Measurements from ENCODE around the gene REV3L. TPM values are rescaled to one million over a fixed set of nuclear protein-coding genes. Genes with fewer than 3 reads are reported as not detected.

REV3L gene
- total and polyA plus RNA-seq, 2 of the 8 experiments (the other 6 are each of a cell fraction or from before 2014, with no cell fraction given) = 2.1 to 6.6 TPM

DNA sequence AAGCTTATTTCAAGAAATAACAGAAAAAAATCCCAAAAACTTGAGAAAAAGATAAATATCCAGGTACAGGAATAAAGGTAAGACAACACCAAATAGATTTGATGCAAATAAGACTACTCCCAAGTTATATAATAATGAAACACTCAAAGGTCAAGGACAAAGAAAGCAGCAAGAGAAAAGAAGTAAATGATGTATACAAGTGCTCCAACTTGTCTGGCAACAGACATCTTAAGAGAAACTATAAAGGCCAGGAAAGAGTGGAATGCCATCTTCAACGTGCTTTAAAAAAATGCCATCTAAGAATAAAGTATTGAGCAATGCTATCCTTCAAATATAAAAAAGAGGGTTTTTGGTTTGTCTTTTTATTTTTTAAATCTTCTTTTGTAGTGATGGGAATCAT, 54.2 kb downstream of the REV3L start:
- Histone ChIP-seq H3K36me3 (ENCODE audit: control insufficient read depth in 2 of 4, insufficient read depth in 4 of 4, low read length in 3 of 4) (no peaks in the 10 kb centered on the region), H2BK15ac (ENCODE audit: low read length) (no peak overlapping the region), H4K5ac (ENCODE audit: insufficient read length, low read depth, low read length) (no peak overlapping the region), H2BK5ac (ENCODE audit: low read depth, low read length) (no peak overlapping the region), H4K20me1 (replicated peaks in 1 of 2; ENCODE audit: control insufficient read depth in 1 of 2, insufficient read depth in 2 of 2, low read length in 2 of 2) (no peaks in the 10 kb centered on the region), H3K23me2 (ENCODE audit: low read depth, low read length) (no peaks in the 10 kb centered on the region), H2BK120ac (replicated peaks; ENCODE audit: low read depth, low read length) (no peak overlapping the region), H3K9ac (replicated peaks in 1 of 4; ENCODE audit: extremely low read depth in 1 of 4, low read depth in 3 of 4, low read length in 3 of 4) (no peak overlapping the region), H3K27ac (ENCODE audit: low read depth, low read length) (no peak overlapping the region), H2BK12ac (ENCODE audit: low read depth, low read length) (no peak overlapping the region), H3K79me2 (ENCODE audit: control insufficient read depth in 1 of 2, insufficient read depth in 2 of 2, low read length in 2 of 2) (peaks cover 0 to under 1% of the 10 kb centered on the region in 2 experiments; a peak in 1 of 4 replicates), H3K14ac (ENCODE audit: insufficient read length) (no peak overlapping the region), H2AK5ac (ENCODE audit: low read depth, low read length) (no peak overlapping the region), H4K91ac (replicated peaks; ENCODE audit: insufficient read length, low read length) (no peak overlapping the region), H3K4me3 (ENCODE audit: extremely low read depth in 1 of 4, insufficient read depth in 2 of 4, low read depth in 3 of 4, low read length in 4 of 4) (no peak overlapping the region), H3K4ac (replicated peaks; ENCODE audit: insufficient read length, low read depth, low read length) (no peak overlapping the region), H3K18ac (ENCODE audit: extremely low read depth, low read length) (no peak overlapping the region), H2BK20ac (ENCODE audit: low read length) (no peak overlapping the region), H3K9me3 (ENCODE audit: insufficient read depth in 2 of 2, low read depth in 1 of 2, low read length in 1 of 2) (no peaks in the 10 kb centered on the region), H3K4me1 (replicated peaks in 1 of 4; ENCODE audit: control insufficient read depth in 3 of 4, insufficient read depth in 4 of 4, low read length in 3 of 4) (no peaks in the 10 kb centered on the region), H3K79me1 (ENCODE audit: low read depth, low read length) (no peaks in the 10 kb centered on the region; the same call in 1 of the 2 replicates), H2AFZ (ENCODE audit: low read length) (no peak overlapping the region), H3K56ac (replicated peaks; ENCODE audit: insufficient read length, low read depth, low read length) (no peak overlapping the region), H3K27me3 (replicated peaks in 1 of 4; ENCODE audit: control insufficient read depth in 3 of 4, extremely low read depth in 1 of 4, insufficient read depth in 3 of 4, low read length in 3 of 4) (no peaks in the 10 kb centered on the region), H4K8ac (ENCODE audit: extremely low read depth, insufficient read depth, low read length) (no peak overlapping the region), H3K4me2 (ENCODE audit: insufficient read depth in 1 of 2, low read depth in 2 of 2, low read length in 2 of 2) (no peak overlapping the region), H3K23ac (ENCODE audit: insufficient read length) (no peak overlapping the region)
- ChIA-PET POLR2A (ENCODE audit: partially characterized antibody) (no interaction called here), CTCF (ENCODE audit: partially characterized antibody) (interaction anchor here (1.1 kb wide), 1 partner anchor 47 kb away, joined by 3 read pairs; no protein-coding TSS in a partner anchor)
- WGBS, 2 experiments (ENCODE audit: extremely low coverage in 1 of 2, insufficient coverage in 1 of 2, insufficient read length in 1 of 2, insufficient replicate concordance in 2 of 2, low coverage in 1 of 2, low lambda C conversion rate in 2 of 2, missing lambda C conversion rate in 1 of 2) = 96% methylated on average over 1 of the region's 1 CpG; no CpG with 5 or more reads in 1 of the 2 experiments
- no peak for FAIRE-seq
- DNase-seq (ENCODE audit: low read depth in 1 of 2, low spot score in 2 of 2) = no peak
- TF ChIP-seq, protein P1, sequence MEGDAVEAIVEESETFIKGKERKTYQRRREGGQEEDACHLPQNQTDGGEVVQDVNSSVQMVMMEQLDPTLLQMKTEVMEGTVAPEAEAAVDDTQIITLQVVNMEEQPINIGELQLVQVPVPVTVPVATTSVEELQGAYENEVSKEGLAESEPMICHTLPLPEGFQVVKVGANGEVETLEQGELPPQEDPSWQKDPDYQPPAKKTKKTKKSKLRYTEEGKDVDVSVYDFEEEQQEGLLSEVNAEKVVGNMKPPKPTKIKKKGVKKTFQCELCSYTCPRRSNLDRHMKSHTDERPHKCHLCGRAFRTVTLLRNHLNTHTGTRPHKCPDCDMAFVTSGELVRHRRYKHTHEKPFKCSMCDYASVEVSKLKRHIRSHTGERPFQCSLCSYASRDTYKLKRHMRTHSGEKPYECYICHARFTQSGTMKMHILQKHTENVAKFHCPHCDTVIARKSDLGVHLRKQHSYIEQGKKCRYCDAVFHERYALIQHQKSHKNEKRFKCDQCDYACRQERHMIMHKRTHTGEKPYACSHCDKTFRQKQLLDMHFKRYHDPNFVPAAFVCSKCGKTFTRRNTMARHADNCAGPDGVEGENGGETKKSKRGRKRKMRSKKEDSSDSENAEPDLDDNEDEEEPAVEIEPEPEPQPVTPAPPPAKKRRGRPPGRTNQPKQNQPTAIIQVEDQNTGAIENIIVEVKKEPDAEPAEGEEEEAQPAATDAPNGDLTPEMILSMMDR (IDR thresholded peaks at IDR 0.05; ENCODE audit: control extremely low read depth in 1 of 3, insufficient read depth in 1 of 3, low read depth in 1 of 3, low read length in 3 of 3) = no peak
- TF ChIP-seq JUND (IDR thresholded peaks at IDR 0.05; ENCODE audit: low read length) = no peak
- no peak for TF ChIP-seq SP2 (IDR thresholded peaks at IDR 0.05; ENCODE audit: low read length)
- no peak for TF ChIP-seq TCF12 (IDR thresholded peaks at IDR 0.05; ENCODE audit: low read depth, low read length)
- no peak for TF ChIP-seq CEBPB (IDR thresholded peaks at IDR 0.05; ENCODE audit: low read depth, low read length)
- TF ChIP-seq CTBP2 (IDR thresholded peaks at IDR 0.05; ENCODE audit: borderline replicate concordance, insufficient read depth, insufficient read length, low read length) = no peak
- no peak for TF ChIP-seq GTF2F1 (IDR thresholded peaks at IDR 0.05; ENCODE audit: borderline replicate concordance, low read depth, low read length)
- no peak for TF ChIP-seq NRF1 (IDR thresholded peaks at IDR 0.05; ENCODE audit: low read depth, low read length)
- TF ChIP-seq TBP (IDR thresholded peaks at IDR 0.05; ENCODE audit: low read depth, low read length) = no peak
- TF ChIP-seq CHD2 (IDR thresholded peaks at IDR 0.05; ENCODE audit: low read length) = no peak
- no peak for TF ChIP-seq RXRA (IDR thresholded peaks at IDR 0.05; ENCODE audit: insufficient read depth, low read depth, low read length)

Measured in H1 (cell line).